Endothelial cell of umbilical vein (primary cell): Measurements from ENCODE around the gene AMDHD2. TPM values are rescaled to one million over a fixed set of nuclear protein-coding genes. Genes with fewer than 3 reads are reported as not detected.
"Not testable (repeated sequence)": the region's sequence is repeated elsewhere in the genome, so short reads cannot be mapped to it uniquely, and the experiment has no call there.

Experiments used
- BruUV-seq: library from RNA; stranded (reverse); fragments of 400-500 nt; replicated peaks from 2 replicates; lab custom pipeline; 2021; lab: Mats Ljungman, UMichigan
- CTCF ChIA-PET: fragments of 300-600, 350-600 bp; sonication (Branson Sonifier 250); formaldehyde crosslinking; loops from one replicate; lab custom pipeline; 2021; ENCODE audit warnings: antibody characterized with exemption, inconsistent platforms; lab: Charles Lee
- POLR2A ChIA-PET: fragments of 300-600, 350-600 bp; sonication (Branson Sonifier 250); formaldehyde crosslinking; loops from one replicate; lab custom pipeline; 2021; ENCODE audit warnings: antibody characterized with exemption, inconsistent platforms; lab: Charles Lee
- DNase-seq: peaks from one replicate; pipeline ENCODE4 v3.0.0-alpha.2; 2011; ENCODE audit warnings: low read depth, low spot score
- FAIRE-seq: peaks from 2 replicates; lab custom pipeline; 2011; peaks lifted over from hg19 to GRCh38; lab: Jason Lieb, UNC
- H2AFZ ChIP-seq: 2 replicates; pipeline ENCODE4 v1.6.0; 2012; ENCODE audit warnings: low read depth, low read length, control low read depth, inconsistent platforms
- H3K27ac ChIP-seq: 2 replicates; pipeline ENCODE4 v1.5.1; 2011; ENCODE audit warnings: low read depth, mild to moderate bottlenecking, control low read depth, low read length, moderate library complexity; ENCODE audit not compliant: insufficient read depth
- H3K27me3 ChIP-seq, 2 experiments: 2 replicates each; pipeline versions ENCODE4 v1.6.0 to v1.6.1; 2011; ENCODE audit warnings: low read length in 2 of 2, mixed read lengths in 1 of 2; ENCODE audit not compliant: control insufficient read depth in 2 of 2, insufficient read depth in 2 of 2
- H3K36me3 ChIP-seq, 2 experiments: 2 replicates in 1 of 2; 3 replicates in 1 of 2; pipeline ENCODE4 v1.5.1; 2011; ENCODE audit warnings: low read length in 2 of 2, mild to moderate bottlenecking in 1 of 2, moderate library complexity in 1 of 2; ENCODE audit not compliant: control insufficient read depth in 2 of 2, insufficient read depth in 2 of 2; ENCODE audit errors: extremely low read depth in 1 of 2
- H3K4me1 ChIP-seq: 3 replicates; pipeline ENCODE4 v1.5.1; 2011; ENCODE audit warnings: mild to moderate bottlenecking, low read length; ENCODE audit not compliant: control insufficient read depth, insufficient read depth; ENCODE audit errors: extremely low read depth
- H3K4me2 ChIP-seq: 2 replicates; pipeline ENCODE4 v1.6.1; 2011; ENCODE audit warnings: low read length, control low read depth, mixed read lengths; ENCODE audit not compliant: insufficient read depth
- H3K4me3 ChIP-seq, 3 experiments: fragments of 200-600 bp in 1 of 3; sonication (generic), shearing (Covaris generic) in 1 of 3; replicated peaks in 1 of 3; 2 replicates each; pipeline ENCODE4 v1.5.1; 2011 to 2016; ENCODE audit warnings: control low read depth in 3 of 3, low read length in 3 of 3, mild to moderate bottlenecking in 2 of 3, inconsistent platforms in 1 of 3, low read depth in 1 of 3, moderate library complexity in 1 of 3; ENCODE audit not compliant: insufficient read depth in 1 of 3
- H3K79me2 ChIP-seq: 2 replicates; pipeline ENCODE4 v1.6.0; 2012; ENCODE audit warnings: low read length, inconsistent platforms; ENCODE audit not compliant: control insufficient read depth, insufficient read depth
- H3K9ac ChIP-seq: replicated peaks from 2 replicates; pipeline ENCODE3; 2011; ENCODE audit warnings: low read length, control low read depth; ENCODE audit not compliant: insufficient read depth; ENCODE audit errors: extremely low read depth
- H3K9me1 ChIP-seq: replicated peaks from 3 replicates; pipeline ENCODE4 v1.6.0; 2011; ENCODE audit warnings: mild to moderate bottlenecking, low read length; ENCODE audit not compliant: control insufficient read depth, insufficient read depth; ENCODE audit errors: extremely low read depth
- H3K9me3 ChIP-seq: replicated peaks from 2 replicates; pipeline ENCODE4 v1.5.1; 2012; ENCODE audit warnings: low read length, inconsistent platforms; ENCODE audit not compliant: control insufficient read depth, insufficient read depth
- H4K20me1 ChIP-seq: replicated peaks from 2 replicates; pipeline ENCODE3; 2011; ENCODE audit warnings: mild to moderate bottlenecking, low read length; ENCODE audit not compliant: control insufficient read depth, insufficient read depth; ENCODE audit errors: extremely low read depth
- EZH2 ChIP-seq: IDR thresholded peaks from 2 replicates; pipeline ENCODE4 v1.6.1; 2012; ENCODE audit warnings: borderline replicate concordance, low read depth, mild to moderate bottlenecking, moderate library complexity, low read length, inconsistent platforms; ENCODE audit not compliant: severe bottlenecking
- POLR2A ChIP-seq: IDR thresholded peaks from 2 replicates; pipeline ENCODE4 v1.6.1; 2012; ENCODE audit warnings: low read depth, mild to moderate bottlenecking, control low read depth, low read length
- POLR2AphosphoS5 ChIP-seq: IDR thresholded peaks from 2 replicates; pipeline ENCODE4 v1.6.1; 2012; ENCODE audit warnings: low read depth, mild to moderate bottlenecking, control low read depth, low read length, moderate library complexity; ENCODE audit not compliant: insufficient read depth
- dilution Hi-C: fragments of 300-500 bp; cut with MboI; formaldehyde crosslinking; loops from one replicate; pipeline ENCODE4 v1.15.0; 2019; ENCODE audit warnings: low sequenced_read_pairs; ENCODE audit not compliant: extremely low pct_ligation_motif_present
- intact Hi-C: fragments of 100-400 bp; cut with micrococcal nuclease; formaldehyde crosslinking; loops from one replicate; pipeline ENCODE4 v1.10.0; 2022
- polyA plus RNA-seq, 4 experiments: library from polyadenylated mRNA; depleted of rRNA in 3 of 4; stranded (reverse) in 3 of 4; unstranded in 1 of 4; fragments of >200 nt; gene quantifications; 2 replicates each; pipeline versions ENCODE4 v1.2.1 to v1.2.3, GENCODE V29; 2011 to 2012; ENCODE audit warnings: missing spikeins in 1 of 4
- total RNA-seq: library from RNA; stranded (reverse); gene quantifications from 2 replicates; pipeline ENCODE4 v1.2.3, GENCODE V29; 2021

Gene AMDHD2
- total and polyA plus RNA-seq, 2 donors (not counting 3 experiments of a cell fraction or from before 2014, with no cell fraction given): 39.4 to 59.5 TPM

GRCh38 chr16:2537451-2538379, 17.5 kb downstream of the AMDHD2 start, which contains the start of gene PDPK1:
Gene PDPK1 (plus strand): TSS chr16:2538021. CDS start chr16:2538113, 92 bp downstream.
- dilution Hi-C loops (no loop called here), intact Hi-C loops (loop anchor here (2.0 kb wide), 1 partner anchor 65 kb away; no protein-coding TSS in a partner anchor)
- no peak within 1 kb of the TSS for H3K27ac ChIP-seq
- peaks cover 31% of the 10 kb centered on the region for H3K79me2 ChIP-seq
- no peaks in the 10 kb centered on the region for H3K27me3 ChIP-seq
- TF ChIP-seq EZH2 (no peak), POLR2AphosphoS5 (peak; percentile 57), POLR2A (peak; percentile 49)
- no peaks in the 10 kb centered on the region for H4K20me1 ChIP-seq
- no TSS peak for BruUV-seq
- H3K4me2 ChIP-seq: peak within 1 kb of the TSS; percentile 54
- peak within 1 kb of the TSS; percentile 62 for H2AFZ ChIP-seq
- H3K4me1 ChIP-seq: peaks cover 14% of the 10 kb centered on the region
- POLR2A ChIA-PET: interaction anchor here (0.6 kb wide), 1 partner anchor 506 kb away, joined by 4 read pairs; no protein-coding TSS in a partner anchor
- H3K4me3 ChIP-seq: peak within 1 kb of the TSS in 2 of 3 experiments; percentile 55 to 77
- peak within 1 kb of the TSS; percentile 61 for H3K9ac ChIP-seq
- CTCF ChIA-PET: interaction anchor here (0.7 kb wide), 1 partner anchor 108 kb away, joined by 3 read pairs; the partner anchor contains the start of gene CCNF
- H3K9me1 ChIP-seq: no peaks in the 10 kb centered on the region
- DNase-seq (peak; percentile 94), FAIRE-seq (peak; percentile 87)
- no peaks in the 10 kb centered on the region for H3K9me3 ChIP-seq
- no peaks in the 10 kb centered on the region for H3K36me3 ChIP-seq

GRCh38 chr16:2539192-2539844, 19.1 kb downstream of the AMDHD2 start:
- H3K9ac ChIP-seq: peak overlapping the region; percentile 9
- POLR2A ChIA-PET, H3K27me3 ChIP-seq, H3K9me1 ChIP-seq, DNase-seq, H3K4me3 ChIP-seq, H3K9me3 ChIP-seq, H3K27ac ChIP-seq, H3K4me2 ChIP-seq, CTCF ChIA-PET, dilution Hi-C loops, FAIRE-seq, intact Hi-C loops, H2AFZ ChIP-seq, H4K20me1 ChIP-seq, H3K36me3 ChIP-seq: not testable (repeated sequence)
- peaks cover 11% of the 10 kb centered on the region for H3K4me1 ChIP-seq
- H3K79me2 ChIP-seq: peaks cover 36% of the 10 kb centered on the region
- BruUV-seq: TSS peak; percentile 15
